ENCODE results near the gene ATXN7L3.

The ATXN7L3 gene

DNA sequence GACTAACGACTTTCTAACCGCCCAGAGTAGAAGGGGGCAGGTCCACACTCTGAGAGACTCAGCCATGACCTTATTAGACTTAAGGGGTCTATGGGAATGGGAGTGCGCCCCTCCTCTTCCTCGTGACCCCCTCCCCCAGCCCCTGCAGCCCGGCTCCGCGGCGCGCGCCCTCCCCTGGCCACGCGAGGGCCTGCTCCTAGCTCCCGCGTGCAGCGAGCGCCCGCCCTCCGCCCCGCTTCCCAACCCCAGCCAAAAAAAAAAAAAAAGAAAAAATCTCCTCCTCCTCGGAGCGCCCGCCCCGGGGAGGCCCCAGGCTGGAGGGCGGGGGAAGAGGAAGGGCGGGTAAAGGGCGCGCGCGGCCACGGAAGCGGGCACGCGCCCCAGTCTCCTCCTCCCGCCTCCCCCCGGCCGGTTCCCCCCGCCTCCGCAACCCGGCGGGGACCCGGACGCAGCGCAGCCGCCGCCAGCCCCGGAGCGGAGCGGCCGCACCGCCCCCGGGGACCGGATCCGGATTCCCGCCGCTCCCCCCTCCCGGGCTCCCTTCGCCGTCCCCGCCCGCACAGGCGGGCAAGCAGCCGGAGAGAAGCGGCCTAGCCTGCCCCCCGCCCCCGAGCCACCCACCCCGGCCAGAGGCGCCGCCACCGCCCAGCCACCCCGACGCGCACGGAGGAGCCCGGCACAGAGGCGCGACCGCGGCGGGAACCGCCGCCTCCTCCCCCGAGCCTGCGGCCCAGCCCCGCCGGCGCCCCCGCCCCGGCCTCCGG, 18.8 kb upstream of the ATXN7L3 start:
- DNase-seq (ENCODE audit: low read depth, low spot score): peak; percentile 69

DNA sequence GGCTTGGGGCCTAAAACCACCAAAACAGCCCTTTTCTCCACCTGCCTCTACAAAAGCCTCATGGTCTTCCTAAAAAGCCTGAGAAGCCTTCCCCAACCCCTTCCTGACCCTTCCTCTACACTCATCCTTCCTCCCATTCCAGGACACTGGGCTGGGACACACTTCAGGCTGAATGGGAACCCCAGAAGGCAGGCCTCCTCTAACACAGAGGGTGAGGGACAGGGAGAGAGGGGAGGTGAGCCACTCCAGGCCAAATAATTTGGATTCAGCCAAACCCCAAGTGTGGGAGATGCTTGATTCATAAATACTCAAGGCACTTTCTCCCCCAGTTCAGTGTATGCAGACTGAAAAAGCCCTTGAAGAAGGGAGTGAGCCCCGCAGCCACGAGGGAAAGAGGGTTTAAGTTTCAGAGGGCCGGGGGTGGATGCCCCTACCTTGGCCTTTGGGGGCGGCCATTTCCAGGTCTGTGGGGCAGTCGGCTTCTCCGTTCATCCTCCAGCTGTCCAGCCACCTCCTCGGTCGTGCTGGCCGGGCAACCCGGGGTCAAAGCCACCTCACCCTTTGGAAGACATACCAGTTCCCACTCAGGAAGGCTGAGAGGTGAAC, 18.2 kb upstream of the ATXN7L3 start:
- DNase-seq (ENCODE audit: low read depth, low spot score): no peak

DNA sequence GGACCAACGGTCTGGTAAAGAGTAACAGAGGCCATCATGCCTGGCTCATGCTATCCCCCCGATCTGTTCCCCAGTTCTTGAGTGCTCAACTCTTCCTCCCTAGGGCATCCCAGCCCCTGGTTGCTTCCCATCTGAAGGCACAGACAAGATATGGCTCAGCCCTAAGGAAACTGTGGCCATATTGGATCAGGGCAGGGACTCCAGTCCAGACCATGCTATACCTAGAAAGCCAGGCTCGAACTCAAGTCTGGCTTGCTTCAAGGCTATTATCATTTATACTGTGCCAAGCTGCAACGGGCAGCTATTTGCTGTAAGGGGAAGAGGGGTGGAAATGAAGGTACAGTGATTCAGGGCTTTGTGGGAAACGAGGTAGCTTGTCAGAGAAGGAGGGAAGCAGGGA, 17.0 kb upstream of the ATXN7L3 start:
- no peak for DNase-seq (ENCODE audit: low read depth, low spot score)

DNA sequence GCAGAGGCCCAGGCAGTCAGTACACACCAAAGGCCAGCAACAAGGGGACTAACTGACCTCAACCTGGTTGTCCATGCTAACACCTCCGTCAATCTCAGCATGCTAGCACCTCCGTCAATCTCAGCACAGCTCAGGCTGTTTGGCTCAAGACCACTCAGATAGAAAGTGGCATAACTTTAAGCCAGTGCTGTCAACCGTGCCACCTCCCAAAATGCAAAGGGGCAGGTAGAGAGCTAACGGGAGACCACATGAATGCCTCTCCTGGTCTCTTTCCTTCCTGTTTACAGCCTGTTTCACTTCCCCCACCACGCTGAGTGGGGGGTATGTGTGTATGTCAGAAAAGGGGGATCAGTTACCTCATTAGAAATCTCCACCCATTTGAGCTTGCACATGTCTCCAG, 16.5 kb upstream of the ATXN7L3 start:
- DNase-seq (ENCODE audit: low read depth, low spot score): no peak

DNA sequence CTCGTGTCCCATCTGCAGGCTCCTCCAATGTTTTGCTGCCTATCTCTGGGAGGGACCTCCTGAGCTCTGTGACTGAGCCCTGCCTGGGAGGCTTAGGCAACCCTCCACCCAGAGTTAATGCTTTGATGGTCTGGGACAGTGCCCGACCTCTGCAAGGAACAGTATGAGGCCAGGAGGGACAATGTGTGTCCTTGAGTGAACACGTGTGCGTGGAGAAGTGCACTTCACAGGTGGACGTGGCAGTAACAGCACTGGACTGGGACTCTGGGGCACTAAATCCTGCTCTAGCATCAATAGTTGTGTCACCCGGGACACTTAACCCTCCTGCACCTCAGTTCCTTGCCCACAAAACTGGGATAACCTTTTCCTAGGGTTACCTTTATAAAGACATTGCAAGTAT, 15.2 kb upstream of the ATXN7L3 start:
- DNase-seq (ENCODE audit: low read depth, low spot score): no peak

DNA sequence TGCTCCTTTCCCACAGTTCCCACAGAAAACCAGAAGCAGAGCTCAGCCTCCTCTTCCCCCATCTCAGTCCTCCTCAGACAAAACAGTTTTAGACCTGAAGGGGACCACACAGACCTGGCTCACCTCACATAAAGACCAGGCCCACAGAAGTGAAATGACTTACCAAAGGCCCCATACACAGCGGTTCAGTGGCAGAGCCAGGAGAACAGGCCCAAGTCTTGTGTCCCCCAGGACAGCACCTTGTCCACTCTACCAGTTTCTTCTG, 14.5 kb upstream of the ATXN7L3 start:
- no peak for DNase-seq (ENCODE audit: low read depth, low spot score)

DNA sequence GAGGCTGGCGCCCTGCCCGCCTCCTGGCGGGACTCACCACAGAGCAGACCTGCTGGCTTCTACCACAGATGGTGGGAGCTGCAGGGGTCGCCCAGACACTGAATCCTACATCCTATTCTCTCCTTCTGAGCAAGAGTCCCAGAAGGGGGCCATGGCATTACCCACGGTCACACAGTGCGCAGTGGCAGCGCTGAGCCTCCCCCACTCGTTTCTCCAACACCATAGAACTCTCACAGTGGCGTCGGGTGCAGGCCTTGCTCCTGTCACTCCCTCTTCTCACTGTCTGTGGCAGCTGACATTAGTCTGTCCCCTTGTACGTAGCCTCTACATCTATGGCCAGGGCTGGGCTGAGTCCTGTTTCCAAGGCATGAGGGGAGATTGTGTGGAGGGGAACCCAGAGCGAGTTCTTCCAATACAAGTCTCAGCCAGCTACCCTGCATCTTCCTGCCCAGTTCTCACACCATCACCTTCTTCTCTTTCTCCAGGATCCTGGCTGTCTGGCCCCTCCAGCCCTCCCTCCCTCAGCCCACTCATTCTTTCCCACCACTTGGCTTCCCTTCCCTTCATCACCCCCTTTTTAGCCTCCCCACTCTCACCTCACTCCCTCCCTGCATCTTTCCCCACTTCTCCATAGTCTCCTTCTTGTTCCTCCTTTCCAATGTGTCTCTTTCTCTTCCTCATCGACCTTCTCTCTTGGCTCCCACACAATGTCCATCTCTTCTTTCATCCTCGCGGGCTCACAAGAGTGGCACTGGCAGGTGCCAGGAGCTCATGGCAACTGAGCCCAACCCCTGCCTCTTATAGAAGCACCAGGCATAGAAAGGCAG, 13.9 kb upstream of the ATXN7L3 start:
- no peak for DNase-seq (ENCODE audit: low read depth, low spot score)

DNA sequence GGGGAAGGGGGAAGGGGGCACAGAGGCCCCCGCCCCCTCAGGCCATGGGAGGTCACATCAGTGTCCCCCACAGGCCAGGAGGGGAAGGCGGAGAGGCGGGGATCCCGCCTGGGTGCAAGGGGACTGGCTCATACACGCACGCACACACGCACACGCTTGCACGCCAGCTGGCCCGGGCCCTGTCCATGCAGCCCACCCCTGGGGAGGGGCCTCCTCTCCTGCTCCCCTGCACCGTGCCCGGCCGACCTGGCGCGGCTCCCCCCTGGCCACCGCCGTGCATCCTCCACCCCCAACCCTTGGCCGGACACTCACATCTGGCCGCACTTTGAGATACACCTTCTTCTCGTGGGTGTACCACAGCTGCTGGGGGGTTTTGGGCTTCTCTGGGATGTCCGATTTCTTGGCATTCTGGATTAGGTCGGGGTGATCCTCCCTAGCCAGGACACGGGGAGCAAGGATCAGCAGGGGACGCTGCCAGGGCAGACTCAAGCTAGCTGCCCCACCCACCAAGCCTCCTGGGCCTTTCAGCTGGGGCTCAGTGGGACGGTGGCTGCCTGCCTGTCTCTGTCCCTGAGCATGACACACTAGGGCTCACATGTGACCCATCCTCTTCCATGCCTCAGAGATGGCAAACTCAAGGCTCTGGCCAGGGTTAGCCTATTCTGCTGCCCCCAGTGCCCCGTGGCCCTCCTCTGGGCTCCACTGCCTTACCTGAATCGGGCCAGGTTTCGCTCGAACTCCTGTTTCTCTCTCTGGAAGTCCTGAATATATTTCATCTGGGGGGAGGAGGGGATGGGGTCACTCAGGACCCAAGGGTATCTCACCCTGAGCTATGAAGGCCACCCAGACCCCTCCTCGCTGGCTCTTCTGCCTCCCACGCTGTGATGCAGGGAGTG, 13.1 kb upstream of the ATXN7L3 start:
- no peak for DNase-seq (ENCODE audit: low read depth, low spot score)

DNA sequence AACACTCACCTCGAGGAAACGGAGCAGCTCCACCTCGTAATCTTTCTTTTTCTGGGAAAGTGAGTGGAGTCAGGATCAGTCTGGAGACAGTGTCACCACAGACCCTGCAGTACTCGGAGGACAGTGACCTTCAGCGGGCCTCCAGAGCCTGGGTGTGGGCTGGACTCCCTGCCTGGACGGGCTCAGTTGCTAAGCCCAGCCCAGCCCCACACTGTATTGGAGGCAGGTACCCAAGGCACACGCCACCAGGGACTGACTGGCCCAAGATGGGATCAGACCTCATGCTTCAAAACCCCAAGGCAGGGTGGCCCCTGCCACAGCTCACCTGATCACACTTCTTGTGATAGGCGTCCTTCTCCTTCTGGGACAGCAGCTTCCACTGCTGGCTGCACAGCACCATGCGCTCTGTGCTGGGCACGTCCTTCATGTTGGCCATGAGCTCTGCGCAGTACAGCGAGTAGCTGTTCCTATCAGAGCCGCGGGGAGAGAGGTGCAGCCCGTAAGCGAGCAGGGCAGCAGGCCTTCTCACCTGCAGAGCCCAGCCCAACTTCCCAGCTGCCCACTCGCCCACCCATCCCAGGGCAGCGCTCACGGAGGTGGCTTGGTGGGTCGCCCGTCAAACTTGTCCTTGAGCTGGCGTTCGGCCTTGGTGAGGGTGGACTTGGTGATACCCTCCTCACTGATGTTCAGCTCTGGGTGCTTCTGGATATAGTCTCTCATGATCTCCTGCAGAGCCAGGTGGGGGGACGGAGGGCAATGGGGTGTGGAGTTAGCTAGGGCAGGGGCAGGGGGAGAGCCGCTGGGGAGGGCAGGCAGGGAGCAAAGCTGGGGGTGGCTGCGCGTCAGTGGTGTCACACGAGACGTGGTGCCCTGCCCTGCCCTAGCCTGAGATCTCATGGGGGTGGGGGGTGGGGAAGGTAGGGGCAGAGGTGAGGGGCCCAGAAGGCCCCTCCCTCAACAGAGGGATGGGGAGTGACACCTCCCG, 11.9 kb upstream of the ATXN7L3 start:
- no peak for DNase-seq (ENCODE audit: low read depth, low spot score)

DNA sequence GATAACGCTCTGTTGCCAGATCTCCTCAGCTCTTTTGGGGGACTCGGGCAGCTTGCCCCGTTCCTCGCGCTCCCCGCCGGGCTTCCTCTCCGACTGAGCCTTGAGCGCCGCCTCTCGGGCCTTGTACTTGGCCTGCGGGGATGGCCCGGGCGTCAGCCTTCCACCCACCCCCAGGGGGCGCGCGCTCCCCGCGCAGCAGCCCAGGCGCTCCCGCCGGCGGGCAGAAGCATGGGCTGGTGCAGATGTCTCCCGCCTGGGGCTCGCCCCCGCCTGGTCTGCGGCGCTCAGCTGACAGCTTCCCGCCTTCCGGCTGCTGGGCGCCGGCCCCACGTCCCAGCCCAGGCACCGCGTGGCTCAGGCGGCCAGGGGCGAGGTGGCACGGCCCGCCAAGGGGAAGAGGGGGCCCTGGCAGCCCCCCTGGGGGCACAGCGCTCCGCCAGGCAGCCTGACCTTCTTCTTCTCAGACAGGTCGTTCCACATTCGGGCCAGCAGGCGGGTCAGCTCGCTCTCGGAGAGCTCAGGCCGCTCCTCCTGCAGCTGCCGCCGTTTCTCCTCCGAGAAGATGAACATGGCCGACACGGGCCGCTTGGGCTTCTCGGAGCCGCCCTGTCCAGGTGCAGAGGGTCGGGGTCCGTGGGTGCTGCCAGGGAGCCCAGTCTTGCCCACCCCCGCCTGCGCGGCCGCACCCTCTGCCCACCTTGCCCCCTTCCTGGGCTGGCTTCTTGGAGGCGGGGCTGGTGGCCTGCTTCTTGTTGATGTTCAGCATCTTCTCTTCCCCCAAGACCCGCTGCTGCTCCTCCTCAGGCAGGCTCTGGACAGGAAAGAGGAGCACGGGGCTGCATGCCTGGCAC, 10.9 kb upstream of the ATXN7L3 start:
- DNase-seq (ENCODE audit: low read depth, low spot score): no peak

DNA sequence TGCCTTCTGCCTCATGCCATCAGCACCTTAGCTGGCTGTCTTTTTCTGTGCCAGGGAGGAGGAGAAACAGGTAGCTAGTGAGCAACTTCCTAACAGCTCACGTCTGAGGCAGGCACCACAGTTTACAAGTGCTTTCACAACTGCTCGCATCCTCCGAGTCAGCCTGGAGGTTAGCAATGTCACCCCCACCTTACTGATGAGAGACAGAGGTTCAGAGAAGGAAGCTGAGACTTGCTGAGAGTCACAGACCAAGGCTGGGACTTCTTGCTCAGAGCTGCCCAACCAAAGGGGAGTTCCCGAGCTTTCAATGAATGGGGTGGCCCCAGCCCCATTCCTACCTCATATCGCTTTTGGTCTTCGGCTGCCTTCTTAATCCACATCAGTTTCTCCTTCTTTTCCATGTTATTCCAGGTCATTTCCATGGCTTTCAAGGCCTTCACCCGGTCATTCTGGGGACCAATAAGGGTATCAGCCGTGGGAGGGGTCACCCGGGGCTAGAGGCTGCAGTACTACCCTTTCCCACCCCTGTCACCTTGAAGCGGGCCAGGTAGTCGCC, 10.2 kb upstream of the ATXN7L3 start:
- no peak for DNase-seq (ENCODE audit: low read depth, low spot score)

DNA sequence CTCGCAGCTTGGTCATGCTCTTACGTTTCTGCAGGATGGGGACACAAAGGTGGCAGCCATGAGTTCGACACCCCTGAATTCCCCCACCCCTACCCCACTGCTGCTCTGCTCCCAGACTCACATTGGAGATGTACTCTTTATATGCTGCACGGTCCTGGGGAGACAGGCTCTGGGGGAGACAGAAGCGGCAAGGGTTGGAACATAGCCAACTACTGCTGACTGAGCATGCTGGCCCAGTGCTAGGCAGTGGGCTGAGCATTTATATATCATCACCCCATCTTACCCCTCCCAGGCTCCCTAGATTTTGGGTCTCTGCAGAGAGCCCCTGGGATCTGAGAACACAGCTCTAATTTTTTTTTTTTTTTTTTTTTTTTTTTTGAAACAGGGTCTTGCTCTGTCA, 8.1 kb upstream of the ATXN7L3 start:
- DNase-seq (ENCODE audit: low read depth, low spot score): no peak

DNA sequence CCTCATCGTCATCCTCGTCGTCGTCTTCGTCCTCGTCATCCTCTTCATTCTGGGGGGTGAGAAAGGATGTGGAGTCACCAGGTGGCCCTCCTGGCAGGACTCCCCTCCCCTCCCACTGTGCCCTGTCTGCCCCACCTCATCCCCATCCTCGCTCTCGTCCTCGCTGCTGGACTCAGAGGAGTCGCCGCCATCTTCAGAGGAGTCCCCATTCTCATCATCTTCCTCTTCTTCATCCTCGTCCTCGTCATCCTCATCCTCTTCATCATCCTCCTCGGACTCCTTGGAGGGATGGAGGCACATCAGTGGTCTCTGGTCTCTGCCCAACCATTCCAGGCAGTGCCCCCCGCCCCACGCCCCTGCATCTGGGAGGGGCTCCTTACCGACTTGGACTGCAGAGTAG, 7.6 kb upstream of the ATXN7L3 start:
- no peak for DNase-seq (ENCODE audit: low read depth, low spot score)

DNA sequence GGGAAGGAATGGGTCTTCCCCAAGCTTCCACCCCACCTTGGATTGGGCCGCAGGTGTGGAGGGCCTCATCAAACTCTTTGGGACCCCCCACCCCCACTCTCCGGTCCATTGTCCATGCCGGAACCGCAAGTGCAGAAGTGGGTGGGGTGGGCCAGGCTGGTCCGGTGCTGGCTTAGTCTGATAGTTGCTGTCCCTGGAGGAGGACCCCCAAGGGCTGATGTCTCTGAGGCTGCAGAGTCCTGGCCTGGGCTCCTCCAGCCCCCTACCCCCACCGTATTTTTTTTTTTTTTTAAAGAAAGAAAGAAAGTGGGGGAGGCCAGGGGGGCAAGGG, 7.1 kb upstream of the ATXN7L3 start:
- no peak for DNase-seq (ENCODE audit: low read depth, low spot score)

DNA sequence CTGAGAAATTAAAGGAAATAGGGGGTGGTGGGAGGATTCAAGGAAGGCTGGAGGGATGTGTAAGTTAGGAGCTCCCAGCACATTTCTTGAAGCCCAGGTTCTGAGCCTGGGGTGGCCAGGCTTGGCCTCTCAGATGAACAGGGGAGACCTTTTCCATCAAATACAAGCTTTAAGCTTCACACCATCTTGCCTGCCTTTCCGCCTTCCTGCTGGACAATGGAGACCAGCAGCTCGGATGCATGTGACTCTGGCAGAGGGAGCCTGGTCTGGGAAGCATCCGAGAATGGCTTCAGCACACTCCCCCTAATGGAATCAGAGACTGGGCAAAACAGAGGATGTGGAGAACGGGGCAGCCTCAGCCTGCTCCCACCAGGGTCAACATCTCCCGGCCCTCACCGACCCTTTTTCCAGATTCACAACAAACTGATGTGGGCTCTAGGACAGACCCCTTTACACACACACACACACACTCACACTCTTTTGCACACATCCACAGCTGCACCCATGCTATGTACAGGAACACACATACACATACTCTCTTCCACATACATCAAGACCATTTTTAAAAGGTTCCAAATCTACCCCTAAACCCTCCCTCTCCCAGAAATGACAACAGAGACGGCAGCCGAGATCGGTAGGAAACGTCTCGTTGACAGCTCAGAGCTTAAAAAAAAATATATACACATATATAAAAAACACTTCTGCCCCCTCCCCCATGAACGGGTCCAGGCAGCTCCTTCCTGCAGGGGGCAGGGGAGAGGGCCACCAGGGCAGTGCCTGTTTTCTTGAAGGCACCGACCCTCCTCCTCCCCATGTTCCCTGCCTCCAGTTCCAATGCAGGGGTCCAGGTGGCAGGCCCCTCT, 6.5 kb upstream of the ATXN7L3 start:
- DNase-seq (ENCODE audit: low read depth, low spot score): no peak

DNA sequence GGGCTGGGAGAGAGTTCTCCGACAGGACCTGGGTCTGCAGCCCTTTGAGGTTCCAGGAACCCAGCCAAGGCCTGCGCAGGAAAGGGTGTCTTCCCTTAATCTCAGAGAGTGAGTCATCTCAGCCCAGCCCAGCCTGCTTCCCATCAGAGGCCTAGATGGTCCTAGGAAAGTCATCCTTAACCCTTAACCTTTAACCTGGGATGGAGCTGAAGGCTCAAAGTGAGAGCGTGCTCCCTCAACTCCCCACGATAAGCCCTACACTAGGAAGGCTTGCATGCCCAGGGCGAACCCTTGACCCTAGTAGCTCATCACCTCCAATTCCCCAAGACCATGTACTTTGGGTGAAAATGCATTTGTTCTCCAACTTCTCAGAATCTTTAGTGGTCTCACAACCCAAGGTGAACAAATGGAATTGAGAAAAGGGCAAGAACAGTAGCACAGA, 4.8 kb upstream of the ATXN7L3 start:
- no peak for DNase-seq (ENCODE audit: low read depth, low spot score)

DNA sequence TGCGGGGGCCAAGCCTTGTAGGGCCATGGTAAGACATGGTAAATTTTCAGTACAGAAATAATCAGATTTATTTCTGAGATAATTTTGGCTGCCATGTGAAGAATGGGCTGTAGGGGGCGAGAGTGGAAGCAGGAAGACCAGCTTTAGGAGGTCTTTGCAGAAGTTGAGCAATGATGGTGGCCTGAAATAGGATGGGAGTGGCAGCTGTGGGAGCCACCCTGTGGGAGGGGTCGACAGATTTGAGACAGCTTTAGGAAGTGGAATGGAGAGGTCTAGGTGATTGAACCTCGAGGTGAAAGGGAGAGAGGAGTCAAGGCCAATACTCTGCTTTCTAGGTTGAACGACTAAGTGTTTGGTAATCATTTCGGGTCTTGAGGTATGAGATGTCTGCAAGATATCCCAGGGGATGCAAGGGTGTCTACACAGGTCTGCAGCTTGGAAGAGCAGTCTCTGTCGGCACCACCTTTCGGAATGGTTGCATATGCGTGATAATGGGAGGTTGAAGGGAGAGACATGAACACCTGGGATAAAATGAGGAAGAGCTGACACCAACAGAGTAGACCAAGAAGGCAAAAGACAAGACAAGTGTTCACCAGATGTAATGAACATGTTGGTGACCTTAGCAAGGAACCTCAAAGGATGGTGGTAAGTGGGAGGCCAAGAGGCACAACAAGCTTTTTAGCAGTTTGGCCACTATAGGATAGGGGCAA, 4.2 kb upstream of the ATXN7L3 start:
- no peak for DNase-seq (ENCODE audit: low read depth, low spot score)

DNA sequence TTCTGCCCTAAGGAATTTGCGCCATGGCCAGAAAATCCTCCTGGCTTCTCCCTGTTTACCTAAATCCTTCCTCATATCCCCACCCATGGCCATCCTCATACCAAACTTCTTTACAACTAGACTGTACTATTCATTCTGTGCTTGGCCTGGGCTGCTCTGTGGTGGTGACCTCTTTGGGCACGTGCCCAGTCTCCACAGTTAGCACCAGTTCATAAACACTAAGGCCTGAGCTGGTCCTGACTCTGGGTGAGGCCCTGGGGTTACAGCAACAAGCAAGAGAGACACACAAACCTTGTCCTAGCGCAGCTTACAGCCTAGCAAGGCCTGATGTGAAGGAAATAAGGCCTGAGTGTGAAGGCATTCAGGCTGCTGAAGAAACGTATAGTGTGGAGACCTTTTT, 3.1 kb upstream of the ATXN7L3 start:
- DNase-seq (ENCODE audit: low read depth, low spot score): no peak
